ENCODE data around the gene FLT4.

DNA sequence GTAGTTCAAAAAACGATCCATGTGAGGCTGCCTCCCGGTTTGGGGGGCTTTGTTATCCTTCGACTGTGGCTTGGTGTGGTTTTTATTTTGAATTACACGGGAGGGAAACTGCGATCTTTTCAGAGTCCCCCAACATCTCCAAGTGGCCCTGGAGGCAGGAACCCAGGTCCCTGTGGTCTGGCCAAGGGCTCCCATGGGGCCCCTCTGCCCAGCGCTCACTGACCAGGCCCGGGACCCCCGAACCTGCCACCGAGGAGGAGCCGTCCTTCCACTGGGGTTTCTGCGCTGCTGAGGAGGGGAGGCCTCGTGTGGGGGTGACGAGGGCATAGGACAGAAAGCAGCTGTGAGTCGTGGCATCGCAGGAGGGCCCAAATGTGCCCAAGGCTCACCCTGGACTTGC lies 40.0 kb downstream of the FLT4 start:
- TF ChIP-seq, protein P1, sequence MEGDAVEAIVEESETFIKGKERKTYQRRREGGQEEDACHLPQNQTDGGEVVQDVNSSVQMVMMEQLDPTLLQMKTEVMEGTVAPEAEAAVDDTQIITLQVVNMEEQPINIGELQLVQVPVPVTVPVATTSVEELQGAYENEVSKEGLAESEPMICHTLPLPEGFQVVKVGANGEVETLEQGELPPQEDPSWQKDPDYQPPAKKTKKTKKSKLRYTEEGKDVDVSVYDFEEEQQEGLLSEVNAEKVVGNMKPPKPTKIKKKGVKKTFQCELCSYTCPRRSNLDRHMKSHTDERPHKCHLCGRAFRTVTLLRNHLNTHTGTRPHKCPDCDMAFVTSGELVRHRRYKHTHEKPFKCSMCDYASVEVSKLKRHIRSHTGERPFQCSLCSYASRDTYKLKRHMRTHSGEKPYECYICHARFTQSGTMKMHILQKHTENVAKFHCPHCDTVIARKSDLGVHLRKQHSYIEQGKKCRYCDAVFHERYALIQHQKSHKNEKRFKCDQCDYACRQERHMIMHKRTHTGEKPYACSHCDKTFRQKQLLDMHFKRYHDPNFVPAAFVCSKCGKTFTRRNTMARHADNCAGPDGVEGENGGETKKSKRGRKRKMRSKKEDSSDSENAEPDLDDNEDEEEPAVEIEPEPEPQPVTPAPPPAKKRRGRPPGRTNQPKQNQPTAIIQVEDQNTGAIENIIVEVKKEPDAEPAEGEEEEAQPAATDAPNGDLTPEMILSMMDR (conservative IDR thresholded peaks at IDR 0.05; ENCODE audit: low read length) = no peak
- no peak for TF ChIP-seq EZH2phosphoT487 (IDR thresholded peaks at IDR 0.05; ENCODE audit: borderline replicate concordance, low read depth, low read length)
